NCI-H345 (cell line): Measurements from ENCODE around the gene LMNTD2.

ENCODE experiments used
- DNase-seq: peaks from one replicate; lab custom pipeline; 2025; lab: John Stamatoyannopoulos, UW

Gene LMNTD2

DNA sequence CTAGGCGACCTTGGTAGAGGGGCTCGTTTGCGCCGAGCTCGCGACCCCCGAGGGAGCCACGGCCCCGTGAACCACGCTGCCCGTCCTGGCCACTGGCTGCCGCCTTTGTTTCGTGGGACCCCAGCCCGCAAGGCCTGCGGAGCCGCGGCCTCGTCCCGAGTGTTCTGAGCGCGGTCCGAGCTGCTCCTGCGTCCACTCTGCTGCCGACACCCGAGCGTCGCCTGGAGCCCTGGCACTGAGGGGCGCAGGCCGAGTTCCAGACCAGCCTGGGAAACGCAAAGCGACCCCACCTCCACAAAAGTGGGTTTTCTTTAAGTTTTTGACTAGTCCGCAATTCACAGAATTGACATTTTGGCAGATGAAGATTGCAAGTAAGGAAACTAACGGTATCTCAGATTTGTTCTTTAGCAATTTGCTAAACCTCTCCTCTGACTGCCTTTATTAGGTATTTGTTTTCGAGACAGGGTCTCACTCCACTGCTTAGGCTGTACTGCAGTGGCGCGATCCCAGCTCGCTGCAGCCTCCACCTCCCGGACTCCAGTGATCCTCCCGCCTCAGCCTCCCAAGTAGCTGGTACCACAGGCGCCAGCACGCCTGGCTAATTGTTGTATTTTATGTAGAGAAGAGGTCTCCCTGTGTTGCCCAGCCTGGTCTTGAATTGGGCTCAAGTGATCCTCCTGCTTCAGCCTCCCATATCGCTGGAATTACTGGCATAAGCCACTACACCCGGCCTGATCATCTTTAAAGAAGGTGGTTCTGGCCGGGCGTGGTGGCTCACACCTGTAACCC lies 52.6 kb downstream of the LMNTD2 start:
- DNase-seq: peak; percentile 29

DNA sequence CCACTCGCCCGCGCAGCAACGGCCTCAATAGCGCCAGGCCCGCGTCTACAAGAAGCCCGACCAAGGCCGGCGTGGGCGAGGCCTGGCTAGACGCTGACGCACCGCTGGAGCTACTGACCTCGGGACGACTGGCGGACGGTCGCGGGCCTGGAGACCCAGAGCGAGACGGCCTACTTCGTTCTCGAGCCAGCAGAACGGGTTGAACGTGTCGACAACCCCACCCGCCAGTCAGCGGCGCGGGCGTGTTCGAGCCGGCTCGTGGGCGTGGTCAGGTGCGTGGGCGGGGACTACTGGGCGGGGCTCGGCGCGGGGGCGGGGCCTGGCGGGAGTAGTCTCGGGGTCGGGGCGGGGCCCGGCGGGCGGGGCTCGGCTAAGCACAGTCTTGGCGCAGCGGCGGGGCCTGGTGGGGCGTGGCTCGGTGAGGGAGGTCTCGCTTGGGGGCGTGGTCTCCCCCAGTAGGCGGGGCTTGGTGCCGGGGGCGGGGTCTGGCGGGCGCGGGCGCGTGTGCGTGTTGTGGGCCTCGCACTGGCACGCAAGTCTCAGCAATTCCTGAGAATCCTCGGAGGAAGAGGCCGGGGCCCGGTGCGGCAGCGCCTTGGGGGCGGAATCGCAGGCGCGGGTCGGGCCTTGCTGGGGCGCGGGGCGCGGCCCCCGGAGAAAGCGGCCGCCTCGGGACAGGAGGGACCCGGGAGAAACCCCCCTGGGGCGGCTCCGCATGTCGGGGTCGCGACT lies 53.4 kb downstream of the LMNTD2 start, which contains the start of gene RNH1:
Gene RNH1 (minus strand): TSS at position 248 of the 732 bp plus-strand sequence. CDS start 5,080 bp downstream, outside the sequence.
- peak; percentile 95 for DNase-seq

GRCh38 chr11:506238-506994 lies 54.1 kb downstream of the LMNTD2 start:
- peak; percentile 98 for DNase-seq

DNA sequence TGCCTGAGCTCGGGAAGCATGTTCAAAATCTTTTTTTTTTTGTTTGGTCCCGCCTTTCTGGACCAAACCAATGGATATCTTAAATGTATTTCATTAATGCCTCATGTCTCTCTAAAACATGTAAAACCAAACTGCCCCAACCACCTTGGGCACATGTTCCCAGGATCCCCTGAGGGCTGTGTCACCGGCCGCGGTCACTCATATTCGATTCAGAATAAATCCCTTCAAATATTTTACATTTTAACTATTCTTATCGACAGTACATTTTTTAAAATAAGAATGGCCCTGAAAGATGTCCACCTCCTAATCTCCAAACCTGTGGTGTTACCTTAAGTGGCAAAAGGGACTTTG lies 55.6 kb downstream of the LMNTD2 start:
- no peak for DNase-seq
